GDM1 (cell line): Measurements from ENCODE around the gene DNAH6.
"Not testable (repeated sequence)": the region's sequence is repeated elsewhere in the genome, so short reads cannot be mapped to it uniquely, and the experiment has no call there.

Experiments used
- DNase-seq: peaks from one replicate; lab custom pipeline; 2025; lab: John Stamatoyannopoulos, UW

The DNAH6 gene

GRCh38 chr2:84838434-84839145 is 322.3 kb downstream of the DNAH6 start:
- no peak for DNase-seq

- no peak for DNase-seq
These were observed 323.6 kb downstream of the DNAH6 start for GRCh38 chr2:84839851-84840250.

- DNase-seq: no peak
These were observed 324.0 kb downstream of the DNAH6 start for GRCh38 chr2:84840306-84840705.

- DNase-seq: no peak
These were observed 325.3 kb downstream of the DNAH6 start for GRCh38 chr2:84841577-84841976.

- no peak for DNase-seq
These were observed 327.8 kb downstream of the DNAH6 start for GRCh38 chr2:84844141-84844540.

GRCh38 chr2:84846041-84846663 is 329.9 kb downstream of the DNAH6 start:
- DNase-seq: no peak

GRCh38 chr2:84846741-84847142 is 330.4 kb downstream of the DNAH6 start:
- no peak for DNase-seq

- DNase-seq: no peak
These were observed 331.2 kb downstream of the DNAH6 start for GRCh38 chr2:84847326-84848050.

GRCh38 chr2:84849271-84849952 is 333.1 kb downstream of the DNAH6 start:
- DNase-seq: no peak

GRCh38 chr2:84850471-84850870 is 334.2 kb downstream of the DNAH6 start:
- no peak for DNase-seq

GRCh38 chr2:84851876-84852275 is 335.6 kb downstream of the DNAH6 start:
- DNase-seq: no peak

- DNase-seq: no peak
These were observed 338.6 kb downstream of the DNAH6 start for GRCh38 chr2:84854850-84855249.

- no peak for DNase-seq
These were observed 339.4 kb downstream of the DNAH6 start for GRCh38 chr2:84855731-84856130.

GRCh38 chr2:84856787-84857186 is 340.5 kb downstream of the DNAH6 start:
- no peak for DNase-seq

GRCh38 chr2:84857566-84857965 is 341.3 kb downstream of the DNAH6 start:
- DNase-seq: no peak

- no peak for DNase-seq
These were observed 341.8 kb downstream of the DNAH6 start for GRCh38 chr2:84858123-84858522.

- DNase-seq: no peak
These were observed 342.6 kb downstream of the DNAH6 start for GRCh38 chr2:84858937-84859336.

- no peak for DNase-seq
These were observed 345.2 kb downstream of the DNAH6 start for GRCh38 chr2:84861539-84861938.

GRCh38 chr2:84862006-84862405 is 345.7 kb downstream of the DNAH6 start:
- no peak for DNase-seq

GRCh38 chr2:84865181-84865783 is 349.0 kb downstream of the DNAH6 start:
- DNase-seq: no peak

- no peak for DNase-seq
These were observed 349.8 kb downstream of the DNAH6 start for GRCh38 chr2:84866122-84866521.

- not testable (repeated sequence) for DNase-seq
These were observed 352.0 kb downstream of the DNAH6 start for GRCh38 chr2:84868327-84868726.
